ENCODE results near the gene SFT2D2. TPM values are rescaled to one million over a fixed set of nuclear protein-coding genes. Genes with fewer than 3 reads are reported as not detected.
A peak's percentile ranks its signal among the peaks of the same experiment; 100 is the strongest.

SFT2D2 gene
- total RNA-seq, 2 donors from 2014 or later = 40.8 to 49.8 TPM

- Mint-ChIP-seq H3K27ac (no peak overlapping the region), H3K9me3 (peaks cover 0 to 4% of the 10 kb centered on the region in 2 donors), H3K36me3 (no peaks in the 10 kb centered on the region)
- DNase-seq (ENCODE audit: low spot score in 2 of 2) = no peak
- ATAC-seq = no peak
Observed at GRCh38 chr1:168281603-168282325, 56.0 kb downstream of the SFT2D2 start.

GRCh38 chr1:168285521-168285790 lies 59.7 kb downstream of the SFT2D2 start:
- H3K9me3 Mint-ChIP-seq = no peaks in the 10 kb centered on the region
- ATAC-seq (no peak), DNase-seq (ENCODE audit: low spot score in 2 of 2) (no peak)
- no peaks in the 10 kb centered on the region for H3K36me3 Mint-ChIP-seq
- no peak overlapping the region for H3K27ac Mint-ChIP-seq

- no peak overlapping the region for H3K27ac Mint-ChIP-seq
- H3K36me3 Mint-ChIP-seq = no peaks in the 10 kb centered on the region
- DNase-seq (ENCODE audit: low spot score in 2 of 2) (no peak), ATAC-seq (no peak)
- no peaks in the 10 kb centered on the region for H3K9me3 Mint-ChIP-seq
Observed at GRCh38 chr1:168285971-168286927, 60.4 kb downstream of the SFT2D2 start.

- peak overlapping the region in 1 of 2 donors; percentile 23 for H3K27ac Mint-ChIP-seq
- peak; percentile 55 to 65 for ATAC-seq
Observed at GRCh38 chr1:168287237-168287664, 61.4 kb downstream of the SFT2D2 start.

GRCh38 chr1:168288311-168289052 lies 62.7 kb downstream of the SFT2D2 start:
- DNase-seq (ENCODE audit: low spot score in 2 of 2) = no peak
- no peaks in the 10 kb centered on the region for H3K36me3 Mint-ChIP-seq
- H3K9me3 Mint-ChIP-seq = no peaks in the 10 kb centered on the region
- H3K27ac Mint-ChIP-seq = no peak overlapping the region
- ATAC-seq = no peak

More at GRCh38 chr1:168287237-168287664, 61.4 kb downstream of the SFT2D2 start:
- Mint-ChIP-seq H3K9me3 (no peaks in the 10 kb centered on the region), H3K36me3 (no peaks in the 10 kb centered on the region)
- DNase-seq (ENCODE audit: low spot score in 2 of 2) = no peak

- Mint-ChIP-seq H3K27ac (no peak overlapping the region), H3K9me3 (no peaks in the 10 kb centered on the region), H3K36me3 (no peaks in the 10 kb centered on the region)
- ATAC-seq = no peak
- no peak for DNase-seq (ENCODE audit: low spot score in 2 of 2)
Observed at GRCh38 chr1:168291222-168291837, 65.5 kb downstream of the SFT2D2 start.

GRCh38 chr1:168293356-168293755 lies 67.6 kb downstream of the SFT2D2 start:
- Mint-ChIP-seq H3K36me3 (no peaks in the 10 kb centered on the region), H3K9me3 (no peaks in the 10 kb centered on the region), H3K27ac (no peak overlapping the region)
- ATAC-seq (no peak), DNase-seq (ENCODE audit: low spot score in 2 of 2) (no peak)

- ATAC-seq (no peak), DNase-seq (ENCODE audit: low spot score in 2 of 2) (no peak)
- Mint-ChIP-seq H3K9me3 (no peaks in the 10 kb centered on the region), H3K36me3 (no peaks in the 10 kb centered on the region), H3K27ac (no peak overlapping the region)
Observed at GRCh38 chr1:168295411-168296114, 69.8 kb downstream of the SFT2D2 start.

GRCh38 chr1:168297019-168297730 lies 71.4 kb downstream of the SFT2D2 start:
- Mint-ChIP-seq H3K27ac (no peak overlapping the region), H3K9me3 (no peaks in the 10 kb centered on the region), H3K36me3 (no peaks in the 10 kb centered on the region)
- ATAC-seq = no peak
- DNase-seq (ENCODE audit: low spot score in 2 of 2) = no peak

GRCh38 chr1:168298446-168298845 lies 72.6 kb downstream of the SFT2D2 start:
- DNase-seq (ENCODE audit: low spot score in 2 of 2) (no peak), ATAC-seq (no peak)
- Mint-ChIP-seq H3K36me3 (no peaks in the 10 kb centered on the region), H3K27ac (no peak overlapping the region), H3K9me3 (no peaks in the 10 kb centered on the region)

- Mint-ChIP-seq H3K27ac (no peak overlapping the region), H3K9me3 (no peaks in the 10 kb centered on the region)
- DNase-seq (ENCODE audit: low spot score in 2 of 2) = no peak
Observed at GRCh38 chr1:168300626-168301025, 74.8 kb downstream of the SFT2D2 start.

GRCh38 chr1:168301664-168302320 lies 76.0 kb downstream of the SFT2D2 start:
- no peak overlapping the region for H3K27ac Mint-ChIP-seq
- DNase-seq (ENCODE audit: low spot score in 2 of 2) = no peak
- ATAC-seq = no peak
- no peaks in the 10 kb centered on the region for H3K9me3 Mint-ChIP-seq
- H3K36me3 Mint-ChIP-seq = no peaks in the 10 kb centered on the region

More at GRCh38 chr1:168300626-168301025, 74.8 kb downstream of the SFT2D2 start:
- no peak for ATAC-seq
- H3K36me3 Mint-ChIP-seq = no peaks in the 10 kb centered on the region
